Fibroblast of pulmonary artery (primary cell): ENCODE measurements around the gene ELMO1.

Experiments used
- DNase-seq: peaks from one replicate; pipeline ENCODE4 v3.0.0-alpha.2; 2010; ENCODE audit warnings: low read depth
- H3K4me3 ChIP-seq: replicated peaks from 2 replicates; pipeline ENCODE4 v1.5.1; 2011; ENCODE audit warnings: low read depth, mild to moderate bottlenecking, control low read depth, low read length, moderate library complexity
- TF ChIP-seq, protein P1 (sequence below): IDR thresholded peaks from 2 replicates; pipeline ENCODE4 v1.5.1; 2011; ENCODE audit warnings: mild to moderate bottlenecking, control low read depth, low read length, inconsistent platforms; ENCODE audit errors: missing control alignments

ELMO1 gene

GRCh38 chr7:36911788-36912187 is 536.9 kb downstream of the ELMO1 start:
- H3K4me3 ChIP-seq, result no peak overlapping the region
- no peak for DNase-seq
- TF ChIP-seq, protein P1, sequence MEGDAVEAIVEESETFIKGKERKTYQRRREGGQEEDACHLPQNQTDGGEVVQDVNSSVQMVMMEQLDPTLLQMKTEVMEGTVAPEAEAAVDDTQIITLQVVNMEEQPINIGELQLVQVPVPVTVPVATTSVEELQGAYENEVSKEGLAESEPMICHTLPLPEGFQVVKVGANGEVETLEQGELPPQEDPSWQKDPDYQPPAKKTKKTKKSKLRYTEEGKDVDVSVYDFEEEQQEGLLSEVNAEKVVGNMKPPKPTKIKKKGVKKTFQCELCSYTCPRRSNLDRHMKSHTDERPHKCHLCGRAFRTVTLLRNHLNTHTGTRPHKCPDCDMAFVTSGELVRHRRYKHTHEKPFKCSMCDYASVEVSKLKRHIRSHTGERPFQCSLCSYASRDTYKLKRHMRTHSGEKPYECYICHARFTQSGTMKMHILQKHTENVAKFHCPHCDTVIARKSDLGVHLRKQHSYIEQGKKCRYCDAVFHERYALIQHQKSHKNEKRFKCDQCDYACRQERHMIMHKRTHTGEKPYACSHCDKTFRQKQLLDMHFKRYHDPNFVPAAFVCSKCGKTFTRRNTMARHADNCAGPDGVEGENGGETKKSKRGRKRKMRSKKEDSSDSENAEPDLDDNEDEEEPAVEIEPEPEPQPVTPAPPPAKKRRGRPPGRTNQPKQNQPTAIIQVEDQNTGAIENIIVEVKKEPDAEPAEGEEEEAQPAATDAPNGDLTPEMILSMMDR, result no peak

DNA sequence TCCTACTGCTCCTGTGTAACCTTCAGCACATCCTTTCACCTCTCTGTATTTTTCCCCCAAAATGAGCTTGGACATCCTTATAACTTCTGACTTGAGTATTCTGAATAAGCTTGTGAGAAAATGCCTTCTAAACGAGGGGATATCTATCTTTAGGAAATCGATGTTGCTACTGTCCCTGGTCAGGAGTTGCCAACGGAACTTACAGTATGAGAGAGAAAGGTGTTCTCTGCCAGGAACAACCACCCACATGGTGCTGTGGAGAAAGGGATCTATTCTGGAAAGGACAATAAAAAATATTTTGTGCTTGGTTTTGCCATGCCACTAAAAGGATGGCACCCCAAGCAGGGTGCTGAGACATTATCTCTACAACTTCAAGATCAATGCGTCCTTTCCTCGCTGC is 537.8 kb downstream of the ELMO1 start:
- no peak for DNase-seq
- TF ChIP-seq, protein P1, result no peak
- no peak overlapping the region for H3K4me3 ChIP-seq

DNA sequence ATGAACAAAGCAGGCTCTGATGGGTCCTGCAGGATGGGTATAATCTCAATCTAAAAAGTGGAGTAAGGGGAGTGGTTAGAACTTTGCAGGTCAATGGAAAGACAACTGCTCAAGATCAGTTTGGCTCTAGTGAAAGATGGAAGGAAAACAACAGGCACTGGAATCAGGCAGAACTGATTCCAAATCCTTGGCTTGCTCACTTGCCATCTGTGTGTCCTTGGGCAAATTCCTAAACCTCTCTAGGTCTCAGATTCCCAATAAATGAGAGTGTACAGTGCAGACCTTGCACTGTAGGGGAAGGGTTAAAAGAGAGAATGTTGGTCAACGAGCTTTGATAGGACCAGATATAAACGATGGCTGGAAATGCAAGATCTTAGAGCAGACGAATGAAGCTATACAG is 538.3 kb downstream of the ELMO1 start:
- TF ChIP-seq, protein P1, result no peak
- H3K4me3 ChIP-seq, result no peak overlapping the region
- no peak for DNase-seq

DNA sequence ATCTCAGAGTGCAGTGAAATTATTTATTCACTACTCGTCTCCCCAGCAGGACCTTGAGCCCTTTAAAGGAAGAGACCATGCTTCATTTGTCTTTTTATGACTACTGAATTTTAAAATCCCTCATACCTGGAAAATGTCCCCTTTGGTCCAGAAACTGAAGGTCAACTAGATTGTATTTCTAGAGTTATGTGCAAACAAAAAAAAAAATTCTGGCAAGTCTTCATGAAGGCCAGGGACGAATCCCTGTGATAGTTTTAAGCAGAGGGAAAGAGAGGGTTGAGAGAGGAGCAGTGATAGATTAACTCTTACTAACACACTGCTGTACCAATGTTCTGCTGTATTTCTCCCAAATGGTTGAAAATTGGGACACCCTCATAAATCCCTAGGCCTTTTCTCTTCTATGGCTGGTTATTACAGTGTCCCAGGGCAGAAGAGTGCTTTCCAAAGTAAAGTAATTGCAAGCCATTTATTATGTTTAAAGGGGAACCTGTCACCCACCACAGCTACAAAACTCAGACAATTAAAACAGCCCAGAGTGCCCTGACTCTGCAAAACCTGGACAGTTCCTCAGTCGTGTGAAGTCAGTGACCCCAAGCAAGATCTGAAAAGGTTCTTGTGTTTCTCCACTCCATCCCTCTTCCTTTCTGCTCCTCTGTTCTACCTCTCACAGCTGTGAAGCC is 541.6 kb downstream of the ELMO1 start:
- no peak for DNase-seq
- TF ChIP-seq, protein P1, result no peak

DNA sequence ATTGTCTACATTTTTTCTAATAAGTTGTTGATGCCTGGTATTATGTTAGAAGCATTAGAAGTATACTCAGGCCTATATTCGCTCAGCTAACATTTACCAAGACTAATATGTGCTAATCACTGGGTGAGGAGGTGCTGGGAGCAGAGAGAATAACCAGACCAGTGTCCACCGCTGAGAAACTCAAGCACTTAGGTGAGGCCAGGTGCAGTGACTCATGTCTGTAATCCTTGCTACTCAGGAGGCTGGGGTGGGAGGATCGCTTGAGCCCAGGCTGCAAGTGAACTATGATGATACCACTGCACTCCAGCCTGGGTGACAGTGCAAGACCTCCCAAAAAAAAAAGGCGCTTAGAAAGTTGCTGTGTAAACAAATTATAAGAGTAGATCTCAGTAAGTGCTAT is 542.2 kb downstream of the ELMO1 start:
- no peak for DNase-seq
- TF ChIP-seq, protein P1, result no peak
- no peak overlapping the region for H3K4me3 ChIP-seq

More for the DNA sequence above, 541.6 kb downstream of the ELMO1 start:
- H3K4me3 ChIP-seq, result no peak overlapping the region

DNA sequence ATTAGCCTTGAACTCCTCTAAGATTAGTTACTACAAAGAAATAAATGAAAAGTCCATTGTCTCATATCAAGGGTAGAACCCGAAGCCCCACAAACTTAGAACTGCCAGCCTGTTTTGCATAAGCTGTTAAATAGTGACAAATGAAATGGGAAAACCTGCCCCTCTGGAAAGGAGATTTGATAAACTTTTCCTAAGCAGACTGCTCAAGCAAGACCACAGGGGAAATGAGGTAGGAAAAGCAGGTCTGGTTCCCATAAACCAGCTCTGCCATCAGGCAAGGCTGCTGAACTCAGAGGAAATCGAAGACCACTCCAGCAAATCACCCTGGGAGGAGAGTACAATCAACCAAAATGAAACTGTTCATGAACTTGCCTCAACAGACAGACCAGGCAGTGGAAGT is 542.8 kb downstream of the ELMO1 start:
- TF ChIP-seq, protein P1, result no peak
- no peak for DNase-seq
- no peak overlapping the region for H3K4me3 ChIP-seq

GRCh38 chr7:36904802-36905201 is 543.9 kb downstream of the ELMO1 start:
- no peak overlapping the region for H3K4me3 ChIP-seq
- TF ChIP-seq, protein P1, result no peak
- no peak for DNase-seq
